ENCODE measurements around the gene PCNP.
"Not testable (repeated sequence)": the region's sequence is repeated elsewhere in the genome, so short reads cannot be mapped to it uniquely, and the experiment has no call there.

The PCNP gene

GRCh38 chr3:101567528-101568317, 6.3 kb upstream of the PCNP start:
- DNase-seq, result no peak

GRCh38 chr3:101571028-101571895, 2.7 kb upstream of the PCNP start:
- DNase-seq, result no peak

- DNase-seq, result no peak
Measured at GRCh38 chr3:101574388-101575112, 570 bp downstream of the PCNP start.

GRCh38 chr3:101577286-101577685, 3.3 kb downstream of the PCNP start:
- no peak for DNase-seq

- no peak for DNase-seq
Measured at GRCh38 chr3:101588616-101589015, 14.6 kb downstream of the PCNP start.

GRCh38 chr3:101591071-101591470, 17.1 kb downstream of the PCNP start:
- no peak for DNase-seq

- no peak for DNase-seq
Measured at GRCh38 chr3:101602731-101603130, 28.8 kb downstream of the PCNP start.

- no peak for DNase-seq
Measured at GRCh38 chr3:101603184-101603583, 29.2 kb downstream of the PCNP start.

GRCh38 chr3:101605398-101605797, 31.4 kb downstream of the PCNP start:
- not testable (repeated sequence) for DNase-seq

GRCh38 chr3:101611023-101611422, 37.0 kb downstream of the PCNP start:
- no peak for DNase-seq

GRCh38 chr3:101613014-101613413, 39.0 kb downstream of the PCNP start:
- DNase-seq, result not testable (repeated sequence)

- DNase-seq, result no peak
Measured at GRCh38 chr3:101615525-101615924, 41.5 kb downstream of the PCNP start.

- DNase-seq, result no peak
Measured at GRCh38 chr3:101617478-101617877, 43.5 kb downstream of the PCNP start.

- no peak for DNase-seq
Measured at GRCh38 chr3:101618726-101619125, 44.7 kb downstream of the PCNP start.

GRCh38 chr3:101619734-101620133, 45.8 kb downstream of the PCNP start:
- DNase-seq, result no peak

GRCh38 chr3:101623656-101624055, 49.7 kb downstream of the PCNP start:
- DNase-seq, result no peak

GRCh38 chr3:101624857-101625256, 50.9 kb downstream of the PCNP start:
- no peak for DNase-seq

- DNase-seq, result no peak
Measured at GRCh38 chr3:101625879-101626278, 51.9 kb downstream of the PCNP start.

- no peak for DNase-seq
Measured at GRCh38 chr3:101629219-101629618, 55.2 kb downstream of the PCNP start.

- no peak for DNase-seq
Measured at GRCh38 chr3:101631098-101631796, 57.3 kb downstream of the PCNP start.

GRCh38 chr3:101631959-101632358, 58.0 kb downstream of the PCNP start:
- DNase-seq, result not testable (repeated sequence)

GRCh38 chr3:101632586-101632985, 58.6 kb downstream of the PCNP start:
- DNase-seq, result no peak

GRCh38 chr3:101633186-101633585, 59.2 kb downstream of the PCNP start:
- DNase-seq, result no peak
